NCI-H2081 (cell line): Measurements from ENCODE around the gene UBL3.

Source experiments
- DNase-seq, 2 experiments: peaks; one replicate each; lab custom pipeline; 2025; lab: John Stamatoyannopoulos, UW

Gene UBL3, protein sequence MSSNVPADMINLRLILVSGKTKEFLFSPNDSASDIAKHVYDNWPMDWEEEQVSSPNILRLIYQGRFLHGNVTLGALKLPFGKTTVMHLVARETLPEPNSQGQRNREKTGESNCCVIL

DNA sequence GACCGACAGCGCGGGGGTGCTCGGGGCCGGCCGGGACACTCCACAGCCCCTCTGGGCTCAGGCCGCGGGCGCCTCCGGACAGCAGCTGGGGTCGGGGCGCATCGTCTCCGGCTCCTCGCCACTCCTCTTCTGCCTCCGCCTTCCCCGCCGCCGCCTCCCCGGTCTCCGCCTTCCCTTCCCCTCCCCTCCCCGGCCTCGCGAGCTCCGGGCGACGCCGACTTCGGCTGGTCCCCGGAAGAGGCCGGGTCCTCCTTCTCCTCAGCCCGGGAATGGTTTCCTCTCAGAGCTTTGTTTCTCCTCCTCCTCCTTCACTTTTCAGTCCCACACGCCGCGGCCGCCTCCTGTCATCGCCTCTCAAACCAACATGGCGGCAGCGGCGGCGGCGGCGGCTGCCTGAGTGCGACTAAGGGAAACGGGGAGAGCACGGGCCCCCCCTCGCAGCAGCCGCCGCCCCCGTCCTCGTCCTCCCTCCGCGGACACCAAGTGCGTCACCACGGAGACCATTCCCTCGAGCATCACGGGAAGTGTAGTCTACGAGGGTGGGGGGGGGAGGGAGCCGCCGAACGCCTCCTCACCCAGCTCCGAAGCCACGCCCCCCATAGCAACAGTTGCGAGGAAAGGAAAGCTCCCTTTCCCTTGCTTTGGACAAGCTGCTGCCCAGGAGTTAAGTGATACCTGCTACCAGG is at the start of gene UBL3:
TSS of gene UBL3 (minus strand) at position 405 of the 686 bp plus-strand sequence. CDS start 1,079 bp downstream, outside the sequence.
- peak; percentile 94 for DNase-seq

DNA sequence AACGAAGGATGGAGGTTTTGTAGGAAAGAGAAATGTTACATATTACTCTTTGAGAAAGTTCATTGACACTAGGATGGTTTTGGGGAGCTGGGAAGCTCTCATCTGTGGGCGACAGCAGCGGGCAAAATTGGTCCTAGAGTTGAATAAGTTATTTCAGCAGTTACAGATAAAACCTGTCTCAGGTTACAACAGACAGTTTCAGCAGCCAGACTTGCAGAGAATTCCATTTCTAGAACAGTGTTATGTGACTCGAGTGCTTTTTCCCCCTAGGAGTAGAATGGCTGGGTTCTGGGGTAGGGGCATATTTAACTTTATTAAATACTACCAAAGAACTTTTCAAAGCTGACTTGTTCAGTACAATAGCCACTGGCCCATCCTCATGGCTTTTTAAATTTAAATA is 46.7 kb upstream of the UBL3 start:
- no peak for DNase-seq

- DNase-seq, result no peak
Measured at GRCh38 chr13:29893438-29893837, 43.0 kb upstream of the UBL3 start.

DNA sequence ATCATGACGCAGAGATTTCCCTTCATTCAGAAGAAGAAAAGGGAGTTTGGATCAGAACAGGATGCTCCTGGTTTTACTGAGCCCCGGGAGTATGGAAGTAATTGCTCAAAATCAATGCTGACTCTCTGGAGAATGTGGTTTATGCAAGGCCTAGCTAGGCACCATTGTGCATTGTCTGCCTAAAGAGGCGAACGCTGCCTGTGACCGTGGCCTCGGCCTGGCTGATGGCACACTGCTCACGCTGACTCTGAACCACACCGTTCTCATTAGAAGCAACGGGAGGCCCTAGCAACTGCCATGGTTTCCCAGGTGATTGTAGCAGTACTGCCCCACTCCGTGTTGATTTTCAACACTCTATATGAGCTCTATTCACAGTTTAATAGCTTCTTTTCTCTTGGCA is 41.7 kb upstream of the UBL3 start:
- peak; percentile 79 to 88 for DNase-seq

GRCh38 chr13:29889111-29889510 is 38.7 kb upstream of the UBL3 start:
- DNase-seq, result no peak

DNA sequence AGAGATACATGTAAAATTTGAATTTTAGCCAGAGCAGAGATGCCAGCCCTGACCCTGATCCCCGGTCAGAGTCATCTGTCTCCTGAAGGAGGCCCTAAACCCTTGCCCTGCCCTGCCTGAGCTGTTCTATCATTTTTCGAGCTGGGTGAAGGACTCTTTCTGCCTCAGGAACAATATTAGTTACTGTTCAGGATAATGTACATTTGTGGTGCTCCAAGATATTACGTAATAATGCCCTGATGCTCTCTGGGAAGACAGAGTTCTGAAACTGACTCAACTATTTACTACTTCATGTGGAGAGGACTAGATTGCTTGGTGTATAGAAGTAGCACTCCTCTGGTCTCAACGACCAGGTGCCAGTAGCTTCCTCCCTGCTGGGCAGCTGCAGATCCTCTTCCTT is 37.9 kb upstream of the UBL3 start:
- no peak for DNase-seq

GRCh38 chr13:29887686-29888085 is 37.3 kb upstream of the UBL3 start:
- no peak for DNase-seq

DNA sequence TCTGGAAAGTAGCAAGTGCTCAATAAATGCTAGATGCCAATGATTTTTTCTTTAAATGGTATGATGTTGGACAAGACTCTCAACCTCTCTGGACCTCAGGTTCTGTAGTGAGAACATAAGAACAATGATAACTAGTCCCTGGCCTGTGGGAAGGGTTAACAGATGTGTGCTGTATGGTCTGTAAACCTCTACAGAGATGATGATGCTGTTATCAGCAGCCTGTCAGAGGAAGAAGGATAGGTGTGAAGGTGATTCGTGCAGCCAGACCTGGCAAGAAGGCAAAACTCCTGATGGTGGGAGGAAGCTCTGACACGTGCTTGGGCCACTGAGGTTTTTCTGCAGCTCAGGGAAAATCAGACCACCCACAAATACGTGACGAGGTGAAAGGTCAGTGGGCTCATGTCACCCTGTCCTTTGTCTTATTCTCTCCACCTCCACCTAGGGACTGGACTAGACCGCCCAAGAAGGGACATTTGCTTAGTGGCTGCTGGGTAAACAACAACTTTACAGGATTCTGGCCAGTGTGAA is 36.7 kb upstream of the UBL3 start:
- DNase-seq, result no peak

GRCh38 chr13:29886446-29886845 is 36.0 kb upstream of the UBL3 start:
- no peak for DNase-seq

DNA sequence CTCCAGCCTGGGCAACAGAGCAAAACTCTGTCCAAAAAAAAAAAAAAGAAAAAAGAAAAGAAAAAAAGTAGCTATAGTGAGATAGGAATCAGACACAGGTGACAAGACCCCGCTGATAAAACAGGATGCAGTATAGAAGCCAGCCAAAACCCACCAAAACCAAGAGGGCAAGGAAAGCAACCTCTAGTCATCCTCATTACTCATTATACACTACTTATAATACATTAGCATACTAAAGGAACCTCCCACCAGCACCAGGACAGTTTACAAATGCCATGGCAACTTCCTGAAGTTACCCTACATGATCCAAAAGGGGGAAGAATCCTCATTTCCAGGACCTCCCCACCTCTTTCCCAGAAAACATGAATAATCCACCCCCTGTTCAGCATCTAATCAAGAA is 35.6 kb upstream of the UBL3 start:
- no peak for DNase-seq

- DNase-seq, result no peak
Measured at GRCh38 chr13:29884671-29885430, 34.4 kb upstream of the UBL3 start.

DNA sequence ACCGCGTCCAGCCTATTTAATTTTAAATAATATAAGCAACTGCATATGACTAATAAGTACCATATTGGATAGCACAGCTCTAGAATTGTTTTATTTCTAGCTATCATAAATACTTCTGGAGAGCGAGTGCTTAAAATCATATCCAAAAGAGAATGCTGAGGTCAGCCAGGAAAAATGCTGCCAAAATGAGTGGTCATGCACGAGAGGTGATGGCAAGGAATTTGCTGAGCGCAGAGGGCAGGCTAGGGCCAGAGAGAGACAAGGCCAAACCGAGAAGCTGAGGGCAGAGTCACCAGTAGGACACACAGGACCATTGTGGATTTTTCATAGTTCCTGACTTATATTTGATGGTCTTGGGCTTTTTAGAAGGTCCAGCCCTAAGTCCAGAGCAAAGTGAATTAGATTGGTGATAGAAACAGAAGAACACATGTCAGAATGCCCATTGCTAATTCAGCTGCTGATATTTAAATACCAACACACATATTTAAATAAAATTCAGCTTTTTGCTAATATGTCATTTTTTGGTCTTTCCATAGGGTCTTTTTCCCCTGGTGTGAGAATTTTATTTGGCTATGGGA is 33.6 kb upstream of the UBL3 start:
- no peak for DNase-seq

DNA sequence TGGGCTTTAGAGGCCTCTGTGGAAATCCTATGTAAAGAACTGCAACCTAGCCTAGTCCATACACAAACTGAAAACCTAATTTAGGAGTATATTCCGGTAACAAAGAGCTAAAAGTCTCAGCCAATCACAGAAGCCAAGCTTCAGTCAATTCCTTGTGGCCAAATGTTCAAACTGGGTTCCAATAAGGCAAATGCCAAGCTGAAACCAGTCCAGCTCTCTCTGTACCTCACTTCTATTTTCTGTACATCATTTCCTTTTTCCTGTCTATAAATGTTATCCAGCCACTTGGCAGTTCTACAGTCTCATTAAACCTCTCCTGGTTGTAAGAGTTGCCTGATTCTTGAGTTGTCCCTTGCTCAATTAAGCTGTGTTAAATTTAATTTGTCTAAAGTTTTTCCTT is 31.7 kb upstream of the UBL3 start:
- no peak for DNase-seq

- no peak for DNase-seq
Measured at GRCh38 chr13:29878101-29878500, 27.7 kb upstream of the UBL3 start.

GRCh38 chr13:29877456-29878078 is 27.1 kb upstream of the UBL3 start:
- DNase-seq, result peak in 1 of 2 experiments; percentile 8

DNA sequence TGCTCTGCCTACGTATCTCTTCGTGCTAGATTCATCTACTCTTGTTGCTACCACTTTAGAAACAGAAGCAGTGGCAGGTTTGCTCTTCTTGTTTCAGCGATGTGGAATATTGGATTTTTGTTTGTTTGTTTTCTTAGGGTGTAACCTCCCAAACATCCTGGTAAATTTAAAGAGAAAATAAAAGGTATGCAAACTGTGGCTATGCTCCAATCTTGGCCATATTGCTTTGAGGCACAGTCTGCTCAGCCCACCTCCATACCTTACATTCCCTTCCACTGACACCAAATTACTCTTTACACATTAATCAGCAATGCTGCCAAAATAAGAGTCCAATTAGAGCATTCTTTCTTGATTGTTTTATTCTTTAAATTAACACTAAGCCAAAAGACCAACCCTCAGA is 25.2 kb upstream of the UBL3 start:
- no peak for DNase-seq

DNA sequence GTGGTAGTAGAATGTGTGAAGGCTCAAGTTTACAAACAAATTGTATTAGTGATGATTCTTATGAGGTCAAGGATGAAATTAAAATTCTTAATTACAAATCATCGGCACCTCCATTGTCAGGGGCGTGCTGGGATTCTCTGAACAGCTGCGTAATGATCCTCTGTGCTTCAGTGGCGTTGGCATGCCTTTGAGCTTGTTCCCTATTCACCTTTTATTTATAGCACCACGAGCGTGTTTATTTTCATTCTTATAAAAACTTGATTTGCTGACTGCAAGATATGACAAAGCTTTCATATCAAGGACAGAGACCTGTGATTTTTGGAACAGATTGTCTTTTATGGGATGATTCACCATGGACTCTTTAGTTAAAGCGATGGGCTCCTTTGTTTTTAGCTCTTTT is 18.2 kb upstream of the UBL3 start:
- DNase-seq, result no peak

- no peak for DNase-seq
Measured at GRCh38 chr13:29865934-29866333, 15.5 kb upstream of the UBL3 start.

GRCh38 chr13:29861694-29862110 is 11.3 kb upstream of the UBL3 start:
- DNase-seq, result no peak

DNA sequence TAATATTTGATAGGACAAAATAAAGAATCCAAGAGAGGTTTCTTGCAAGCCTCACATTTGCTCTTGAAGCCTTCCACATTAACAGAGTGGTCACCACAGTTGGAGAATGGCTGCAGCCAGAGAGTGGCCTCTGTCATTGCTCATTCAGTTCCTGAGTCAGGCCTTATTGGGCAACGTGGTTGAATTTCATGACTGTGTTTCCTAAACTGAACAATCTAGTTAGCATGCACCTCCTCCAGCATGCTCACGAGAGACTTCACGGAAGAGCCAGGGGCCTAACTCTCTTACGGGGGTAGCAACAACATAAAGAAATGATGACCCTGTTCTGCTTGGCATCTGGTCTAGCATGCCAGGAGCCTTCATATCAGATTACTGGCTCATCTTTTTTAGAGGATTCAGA is 9.6 kb upstream of the UBL3 start:
- DNase-seq, result no peak

DNA sequence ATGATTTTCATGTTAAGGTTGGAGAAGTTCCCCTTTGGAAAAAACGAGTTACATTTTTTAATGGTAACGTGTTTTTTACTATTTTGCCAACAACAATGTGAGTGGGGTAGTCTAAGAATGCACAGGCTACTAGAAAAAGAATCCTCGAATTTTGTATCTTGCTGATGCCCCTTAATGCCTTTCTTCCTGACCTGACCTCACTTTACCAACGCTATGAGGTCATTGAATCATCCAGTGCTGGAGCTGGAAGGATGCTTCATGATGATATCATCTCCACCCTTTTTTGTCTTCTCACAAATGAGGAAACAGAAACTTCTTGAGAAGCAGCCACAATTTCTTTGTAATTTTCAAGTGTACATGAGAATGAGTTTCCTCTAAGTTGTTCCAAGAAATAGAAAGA is 8.2 kb upstream of the UBL3 start:
- DNase-seq, result no peak

GRCh38 chr13:29858231-29858630 is 7.8 kb upstream of the UBL3 start:
- DNase-seq, result no peak
